Activated naive CD8-positive, alpha-beta T cell treated with anti-CD3 and anti-CD28 coated beads for 36 hours (primary cell): ENCODE results near the gene CAPN12. TPM values are rescaled to one million over a fixed set of nuclear protein-coding genes. Genes with fewer than 3 reads are reported as not detected.

ENCODE experiments used
- DNase-seq: peaks from one replicate; pipeline ENCODE4 v3.0.0; 2021
- H3K27ac Mint-ChIP-seq: one replicate; pipeline ENCODE4 v1.8.0; 2022; ENCODE audit warnings: mild to moderate bottlenecking, moderate library complexity, mixed read lengths
- H3K27me3 Mint-ChIP-seq: one replicate; pipeline ENCODE4 v1.8.0; 2022; ENCODE audit warnings: mild to moderate bottlenecking, mixed read lengths
- H3K36me3 Mint-ChIP-seq: one replicate; pipeline ENCODE4 v1.8.0; 2021; ENCODE audit warnings: mild to moderate bottlenecking, mixed read lengths
- H3K4me1 Mint-ChIP-seq: one replicate; pipeline ENCODE4 v1.8.0; 2021; ENCODE audit warnings: mixed read lengths
- H3K4me3 Mint-ChIP-seq: one replicate; pipeline ENCODE4 v1.8.0; 2022; ENCODE audit warnings: mild to moderate bottlenecking, moderate library complexity, mixed read lengths
- H3K9me3 Mint-ChIP-seq: one replicate; pipeline ENCODE4 v1.8.0; 2022; ENCODE audit warnings: mixed read lengths
- total RNA-seq, 2 experiments: library from RNA; stranded (reverse); gene quantifications; one replicate each; pipeline ENCODE4 v1.2.3, GENCODE V29; 2021

CAPN12 gene
- total RNA-seq, 2 experiments from 2014 or later: 3.8 to 3.9 TPM

DNA sequence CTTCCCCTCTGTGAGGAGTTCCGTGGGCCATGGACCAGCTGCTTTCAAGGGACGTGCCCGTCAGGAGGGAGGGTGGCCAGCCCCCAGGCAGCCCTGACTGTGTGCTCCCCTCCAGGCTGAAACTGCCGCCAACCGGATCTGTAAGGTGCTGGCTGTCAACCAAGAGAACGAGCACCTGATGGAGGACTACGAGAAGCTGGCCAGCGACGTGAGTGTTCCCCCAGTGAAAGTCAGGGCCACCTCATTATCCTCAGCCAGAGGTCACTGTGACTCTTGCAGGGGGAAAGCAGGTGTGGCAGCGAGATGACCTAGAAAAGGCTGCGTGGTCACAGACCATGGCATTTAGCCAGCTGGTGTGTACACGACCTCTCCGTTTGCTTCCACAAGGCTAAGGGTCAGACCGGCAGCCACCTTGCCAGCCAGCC, 29.9 kb downstream of the CAPN12 start:
- H3K4me1 Mint-ChIP-seq: no peaks in the 10 kb centered on the region
- H3K27me3 Mint-ChIP-seq: no peaks in the 10 kb centered on the region
- no peak overlapping the region for H3K4me3 Mint-ChIP-seq
- DNase-seq: no peak
- no peaks in the 10 kb centered on the region for H3K9me3 Mint-ChIP-seq
- H3K27ac Mint-ChIP-seq: no peak overlapping the region
- H3K36me3 Mint-ChIP-seq: peaks cover 7% of the 10 kb centered on the region

DNA sequence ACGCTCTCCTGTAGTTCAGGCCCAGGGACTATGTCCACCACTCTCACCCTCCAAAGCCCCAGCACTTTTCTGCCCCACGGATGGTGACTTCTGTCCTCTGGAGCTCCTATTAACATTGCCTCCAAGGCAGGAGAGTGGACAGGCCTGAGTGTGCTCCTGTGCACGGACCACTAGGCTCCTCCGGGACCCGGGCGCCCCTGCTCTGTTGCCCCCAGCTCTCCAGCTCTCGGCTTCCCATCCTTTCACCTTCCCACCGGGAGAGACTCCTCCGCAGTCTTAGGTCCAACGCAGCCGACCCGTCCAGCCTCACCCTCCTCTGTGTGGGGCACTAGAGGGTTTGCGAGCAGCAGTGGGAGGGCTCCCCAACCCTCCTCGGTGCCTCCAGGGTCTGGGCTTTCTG, 30.4 kb downstream of the CAPN12 start:
- no peak for DNase-seq
- Mint-ChIP-seq H3K27me3 (no peaks in the 10 kb centered on the region), H3K36me3 (peaks cover 7% of the 10 kb centered on the region), H3K4me1 (no peaks in the 10 kb centered on the region), H3K27ac (no peak overlapping the region), H3K4me3 (no peak overlapping the region), H3K9me3 (no peaks in the 10 kb centered on the region)

GRCh38 chr19:38713227-38713649, 31.0 kb downstream of the CAPN12 start:
- H3K36me3 Mint-ChIP-seq: peaks cover 4% of the 10 kb centered on the region
- H3K4me3 Mint-ChIP-seq: no peak overlapping the region
- no peaks in the 10 kb centered on the region for H3K4me1 Mint-ChIP-seq
- H3K27me3 Mint-ChIP-seq: no peaks in the 10 kb centered on the region
- H3K9me3 Mint-ChIP-seq: no peaks in the 10 kb centered on the region
- no peak for DNase-seq
- no peak overlapping the region for H3K27ac Mint-ChIP-seq

GRCh38 chr19:38712161-38712748, 32.0 kb downstream of the CAPN12 start:
- no peak for DNase-seq
- Mint-ChIP-seq H3K36me3 (peaks cover 4% of the 10 kb centered on the region), H3K27me3 (no peaks in the 10 kb centered on the region), H3K9me3 (no peaks in the 10 kb centered on the region), H3K4me1 (no peaks in the 10 kb centered on the region), H3K4me3 (no peak overlapping the region), H3K27ac (no peak overlapping the region)

- Mint-ChIP-seq H3K9me3 (no peaks in the 10 kb centered on the region), H3K27ac (no peak overlapping the region), H3K27me3 (no peaks in the 10 kb centered on the region), H3K4me3 (no peak overlapping the region), H3K4me1 (no peaks in the 10 kb centered on the region), H3K36me3 (peaks cover 4% of the 10 kb centered on the region)
- DNase-seq: no peak
These were observed 32.5 kb downstream of the CAPN12 start for GRCh38 chr19:38711726-38712153.

DNA sequence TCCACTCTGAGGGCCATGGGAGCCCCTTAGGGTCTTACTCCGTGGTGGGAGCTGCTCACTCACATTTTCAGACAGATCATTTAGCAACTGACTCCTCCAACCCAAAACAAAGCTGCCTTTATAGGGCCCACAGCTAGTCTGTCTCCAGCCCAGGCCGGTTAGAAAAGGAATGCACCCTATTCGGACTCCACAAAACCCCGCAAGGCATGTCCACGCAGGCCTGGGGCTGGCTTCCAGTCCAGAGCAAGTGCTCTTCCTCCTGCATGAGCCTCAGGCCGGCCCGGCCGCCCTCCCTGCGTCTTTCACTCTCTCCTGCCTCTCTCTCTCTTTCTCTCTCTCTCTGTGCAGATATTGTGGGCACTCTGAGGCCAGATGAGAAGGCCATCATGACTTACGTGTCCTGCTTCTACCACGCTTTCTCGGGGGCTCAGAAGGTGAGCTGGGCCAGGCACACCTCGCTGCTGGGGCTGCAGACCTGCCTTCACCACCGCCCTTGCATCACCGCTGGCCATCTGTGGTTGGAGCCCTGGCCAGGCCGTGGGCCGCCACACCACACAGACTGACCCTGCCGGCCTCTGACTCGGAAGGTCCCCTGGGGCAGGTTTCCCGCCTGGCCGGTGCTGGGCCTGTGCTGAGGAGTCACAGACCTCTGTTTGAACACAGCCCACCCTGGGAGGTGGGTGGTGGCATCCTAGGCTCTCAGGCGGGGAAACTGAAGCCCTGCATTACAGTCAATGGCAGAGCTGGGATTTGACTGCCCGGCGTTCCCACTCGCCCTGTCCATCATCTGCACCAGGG, 33.1 kb downstream of the CAPN12 start:
- no peak for DNase-seq
- Mint-ChIP-seq H3K36me3 (peaks cover 4% of the 10 kb centered on the region), H3K27ac (no peak overlapping the region), H3K4me3 (no peak overlapping the region), H3K27me3 (no peaks in the 10 kb centered on the region), H3K9me3 (no peaks in the 10 kb centered on the region), H3K4me1 (no peaks in the 10 kb centered on the region)

DNA sequence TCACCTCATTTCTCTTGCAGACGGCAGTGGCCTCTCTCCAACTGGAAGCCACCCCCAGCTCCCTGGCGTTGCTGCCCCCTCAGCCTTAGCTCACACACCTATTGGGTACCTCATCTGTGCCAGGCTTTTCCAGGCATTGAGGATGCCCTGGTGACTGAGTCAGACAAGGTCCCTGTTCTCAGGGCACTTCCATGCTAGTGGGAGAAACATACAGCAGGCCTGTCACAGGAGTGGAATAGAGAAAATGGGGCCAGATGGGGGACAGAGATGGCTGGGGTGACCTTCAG, 33.9 kb downstream of the CAPN12 start:
- Mint-ChIP-seq H3K9me3 (no peaks in the 10 kb centered on the region), H3K27ac (no peak overlapping the region), H3K27me3 (no peaks in the 10 kb centered on the region), H3K4me1 (no peaks in the 10 kb centered on the region), H3K36me3 (peaks cover 4% of the 10 kb centered on the region), H3K4me3 (no peak overlapping the region)
- no peak for DNase-seq

DNA sequence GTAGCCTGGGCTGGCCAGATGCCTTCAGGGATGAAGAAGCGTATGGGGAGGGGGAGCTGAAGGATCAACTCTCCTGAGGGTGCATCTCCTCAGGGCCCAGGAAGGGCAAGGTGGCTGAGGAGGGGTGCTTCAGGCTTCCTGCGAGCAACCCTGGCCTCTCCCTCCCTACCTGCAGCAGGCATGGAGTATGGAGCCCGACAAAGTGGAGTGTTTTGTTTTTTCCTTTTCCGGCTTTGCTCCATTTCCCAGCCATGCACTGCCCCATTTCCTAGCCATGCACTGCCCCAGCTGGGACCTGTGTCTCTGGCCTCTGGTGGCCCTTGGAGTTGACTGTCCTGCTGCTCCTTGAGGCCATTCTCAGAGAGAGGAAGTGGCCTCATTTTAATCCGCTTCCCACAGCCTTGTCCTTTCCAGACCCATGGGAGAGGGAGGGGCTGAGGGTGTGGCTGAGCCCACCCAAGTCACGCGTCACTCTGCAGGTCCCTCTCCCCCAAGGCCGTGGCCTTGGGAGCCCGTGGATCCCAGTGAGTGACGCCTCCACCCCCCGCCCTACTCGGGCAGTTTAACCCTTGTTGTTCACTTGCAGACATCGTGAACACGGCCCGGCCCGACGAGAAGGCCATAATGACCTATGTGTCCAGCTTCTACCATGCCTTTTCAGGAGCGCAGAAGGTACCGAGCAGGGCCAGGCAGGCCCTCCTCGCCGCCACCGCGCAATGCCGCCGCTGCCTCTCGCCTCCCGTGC, 34.4 kb downstream of the CAPN12 start:
- no peaks in the 10 kb centered on the region for H3K4me1 Mint-ChIP-seq
- H3K36me3 Mint-ChIP-seq: peaks cover 4% of the 10 kb centered on the region
- no peak for DNase-seq
- no peaks in the 10 kb centered on the region for H3K27me3 Mint-ChIP-seq
- no peaks in the 10 kb centered on the region for H3K9me3 Mint-ChIP-seq
- H3K4me3 Mint-ChIP-seq: no peak overlapping the region
- H3K27ac Mint-ChIP-seq: no peak overlapping the region

DNA sequence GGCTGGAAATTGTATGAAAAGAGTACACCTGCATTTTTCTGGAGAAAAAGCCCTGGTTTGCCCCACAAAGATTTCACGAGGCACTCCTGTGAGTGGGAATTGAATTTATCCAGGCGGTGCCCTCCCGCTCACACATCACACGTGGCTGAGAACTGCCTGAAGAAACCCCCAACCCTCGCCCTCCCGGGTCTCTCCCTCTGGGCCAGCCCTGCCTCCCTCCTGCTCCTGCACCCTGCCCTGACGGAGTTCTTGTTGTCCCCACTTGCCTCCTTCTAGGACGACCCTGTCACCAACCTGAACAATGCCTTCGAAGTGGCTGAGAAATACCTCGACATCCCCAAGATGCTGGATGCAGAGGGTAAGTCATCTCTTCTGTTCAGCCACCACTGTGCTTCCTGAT, 35.2 kb downstream of the CAPN12 start:
- no peaks in the 10 kb centered on the region for H3K9me3 Mint-ChIP-seq
- no peaks in the 10 kb centered on the region for H3K4me1 Mint-ChIP-seq
- peaks cover 3% of the 10 kb centered on the region for H3K36me3 Mint-ChIP-seq
- DNase-seq: no peak
- H3K27ac Mint-ChIP-seq: no peak overlapping the region
- no peak overlapping the region for H3K4me3 Mint-ChIP-seq
- no peaks in the 10 kb centered on the region for H3K27me3 Mint-ChIP-seq

- Mint-ChIP-seq H3K36me3 (peaks cover 2% of the 10 kb centered on the region), H3K4me1 (no peaks in the 10 kb centered on the region), H3K9me3 (no peaks in the 10 kb centered on the region), H3K27ac (no peak overlapping the region), H3K4me3 (no peak overlapping the region), H3K27me3 (no peaks in the 10 kb centered on the region)
- DNase-seq: no peak
These were observed 35.8 kb downstream of the CAPN12 start for GRCh38 chr19:38708413-38709024.

GRCh38 chr19:38707512-38708114, 36.7 kb downstream of the CAPN12 start:
- H3K27me3 Mint-ChIP-seq: no peaks in the 10 kb centered on the region
- H3K27ac Mint-ChIP-seq: no peak overlapping the region
- no peaks in the 10 kb centered on the region for H3K9me3 Mint-ChIP-seq
- H3K4me3 Mint-ChIP-seq: no peak overlapping the region
- H3K36me3 Mint-ChIP-seq: peaks cover 2% of the 10 kb centered on the region
- no peaks in the 10 kb centered on the region for H3K4me1 Mint-ChIP-seq
- DNase-seq: no peak

DNA sequence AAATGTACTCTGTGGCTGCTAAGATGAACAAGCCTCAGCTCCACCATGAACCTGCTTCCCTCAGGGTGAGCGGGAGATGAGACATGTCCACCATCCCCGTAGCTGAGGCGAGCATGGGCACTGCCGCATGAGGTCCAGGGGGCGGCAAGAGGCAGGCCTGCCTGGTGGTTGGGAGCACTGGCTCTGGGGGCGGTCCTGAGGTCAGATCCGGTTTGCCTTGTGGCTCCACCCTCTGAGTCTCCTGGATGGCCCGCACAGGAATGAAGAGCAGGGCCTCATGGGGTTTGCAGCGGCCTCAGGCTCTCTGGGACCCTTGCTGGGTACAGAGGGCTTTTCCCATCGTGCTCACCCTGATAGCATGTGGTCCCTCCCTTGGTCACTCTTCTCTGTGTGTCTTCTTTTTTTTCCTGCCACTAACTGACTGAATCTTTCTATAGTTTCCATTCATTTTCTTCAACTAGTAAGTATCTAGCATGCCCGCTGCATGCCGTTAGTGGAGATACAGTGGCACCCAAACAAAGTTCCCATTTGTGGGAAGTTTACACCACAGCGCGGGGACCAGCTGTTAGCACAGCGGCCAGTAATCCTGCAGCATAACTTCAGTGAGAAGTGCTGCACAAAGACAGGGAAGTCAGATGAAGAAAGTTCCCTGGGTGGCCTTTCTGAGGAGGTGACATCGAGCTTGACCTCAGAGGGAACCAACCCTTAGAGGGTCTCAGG, 37.3 kb downstream of the CAPN12 start:
- Mint-ChIP-seq H3K4me3 (no peak overlapping the region), H3K27ac (no peak overlapping the region), H3K27me3 (no peaks in the 10 kb centered on the region), H3K9me3 (no peaks in the 10 kb centered on the region), H3K36me3 (peaks cover 2% of the 10 kb centered on the region), H3K4me1 (no peaks in the 10 kb centered on the region)
- no peak for DNase-seq

DNA sequence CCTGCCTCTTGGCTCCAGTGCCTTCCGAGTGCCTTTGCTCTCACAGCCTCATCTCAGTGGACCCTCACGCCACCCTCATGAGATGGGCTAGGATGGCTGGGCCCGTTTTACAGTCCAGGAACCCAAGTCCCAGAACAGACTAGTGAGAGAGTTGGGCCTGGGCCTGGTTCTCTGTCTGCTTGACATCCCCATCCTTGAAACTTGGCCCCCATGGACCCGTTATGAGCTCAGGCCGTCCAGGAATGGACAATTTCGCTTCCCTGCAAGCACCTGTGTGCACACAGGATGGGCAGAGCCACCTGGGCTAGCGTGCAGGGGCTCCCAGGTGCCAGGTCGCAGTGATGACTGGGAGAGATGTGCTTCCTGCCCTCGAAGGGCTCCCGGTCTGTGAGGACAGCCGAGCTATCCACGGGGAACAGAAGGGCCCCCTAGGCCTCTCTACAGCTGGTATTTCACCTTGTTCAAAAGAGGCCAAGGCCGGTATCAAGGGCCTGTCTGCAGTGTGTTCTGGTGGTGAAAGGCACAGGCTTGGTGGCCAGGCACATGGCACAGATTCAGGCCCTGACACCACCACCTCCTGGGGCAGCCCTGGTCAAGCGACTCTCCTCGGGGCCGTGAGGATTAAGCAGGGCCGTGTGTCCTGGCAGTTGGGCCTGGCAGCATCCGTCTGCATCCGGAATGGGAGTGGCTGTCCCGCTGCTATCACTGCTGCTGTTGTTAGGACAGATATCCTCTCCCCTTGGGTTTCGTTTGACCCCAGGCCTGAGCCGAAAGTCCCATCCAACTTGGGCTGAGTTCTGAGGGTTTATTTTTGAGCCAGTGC, 38.9 kb downstream of the CAPN12 start:
- no peak overlapping the region for H3K4me3 Mint-ChIP-seq
- H3K4me1 Mint-ChIP-seq: no peaks in the 10 kb centered on the region
- no peak for DNase-seq
- no peaks in the 10 kb centered on the region for H3K9me3 Mint-ChIP-seq
- peaks cover 3% of the 10 kb centered on the region for H3K36me3 Mint-ChIP-seq
- H3K27me3 Mint-ChIP-seq: no peaks in the 10 kb centered on the region
- H3K27ac Mint-ChIP-seq: no peak overlapping the region

DNA sequence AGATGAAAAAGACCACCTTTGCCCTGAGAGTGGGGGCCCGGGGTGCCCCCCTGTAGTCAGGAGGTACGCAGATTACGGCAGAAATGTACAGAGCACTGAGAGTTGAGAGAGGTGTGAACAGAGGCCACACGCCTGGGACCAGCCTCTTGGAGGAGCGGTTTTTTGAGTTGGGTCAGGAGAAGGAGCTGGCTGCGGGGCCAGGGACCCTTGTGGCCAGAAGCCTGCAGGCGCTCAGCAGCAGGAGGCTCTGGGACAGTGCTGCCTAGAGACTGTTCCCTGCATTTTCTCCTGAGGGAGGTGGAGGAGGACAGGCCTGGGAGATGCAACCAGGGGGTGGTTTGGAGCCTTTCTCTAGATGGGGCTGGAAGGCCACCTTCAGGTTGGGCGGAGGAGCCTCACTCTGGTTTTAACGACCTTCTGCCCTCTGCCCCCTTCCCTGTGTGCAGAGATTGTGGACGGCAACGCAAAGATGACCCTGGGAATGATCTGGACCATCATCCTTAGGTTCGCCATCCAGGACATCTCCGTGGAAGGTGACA, 39.7 kb downstream of the CAPN12 start:
- no peaks in the 10 kb centered on the region for H3K9me3 Mint-ChIP-seq
- DNase-seq: no peak
- H3K4me3 Mint-ChIP-seq: no peak overlapping the region
- H3K27me3 Mint-ChIP-seq: no peaks in the 10 kb centered on the region
- H3K4me1 Mint-ChIP-seq: no peaks in the 10 kb centered on the region
- H3K36me3 Mint-ChIP-seq: peaks cover 2% of the 10 kb centered on the region
- H3K27ac Mint-ChIP-seq: no peak overlapping the region
